ENCODE results near the gene ZNF691. TPM values are rescaled to one million over a fixed set of nuclear protein-coding genes. Genes with fewer than 3 reads are reported as not detected.
A peak's percentile ranks its signal among the peaks of the same experiment; 100 is the strongest.
"Not testable (repeated sequence)": the region's sequence is repeated elsewhere in the genome, so short reads cannot be mapped to it uniquely, and the experiment has no call there.

ZNF691 gene
- 8.6 TPM for polyA plus RNA-seq (2013, experiment 1 of 2)
- 9.0 TPM for polyA plus RNA-seq (2013, experiment 2 of 2)

- Histone ChIP-seq H3K4me1 (ENCODE audit: control insufficient read depth, insufficient read depth, low read length, poor library complexity, severe bottlenecking) (peaks cover 12% of the 10 kb centered on the region), H3K9me3 (ENCODE audit: control insufficient read depth, low read length) (no peaks in the 10 kb centered on the region), H3K27ac (ENCODE audit: low read depth, low read length, severe bottlenecking) (no peak within 1 kb of the TSS), H3K36me3 (ENCODE audit: control insufficient read depth, insufficient read depth, low read length) (peaks cover 37% of the 10 kb centered on the region), H3K4me3 (ENCODE audit: extremely low read depth, insufficient read depth, low read length, poor library complexity, severe bottlenecking) (peak within 1 kb of the TSS; percentile 61)
- WGBS, 2 experiments (ENCODE audit: insufficient coverage in 2 of 2) = 1% methylated on average over 40 to 50 of the region's 50 CpGs
Observed at GRCh38 chr1:42846257-42847110, at the start of gene ZNF691. TSS of gene ZNF691 (plus strand) at chr1:42846613. CDS start at chr1:42849659, 3,046 bp downstream.

- Histone ChIP-seq H3K27ac (ENCODE audit: low read depth, low read length, severe bottlenecking) (no peak overlapping the region), H3K9me3 (ENCODE audit: control insufficient read depth, low read length) (no peaks in the 10 kb centered on the region), H3K4me3 (ENCODE audit: extremely low read depth, insufficient read depth, low read length, poor library complexity, severe bottlenecking) (no peak overlapping the region), H3K4me1 (ENCODE audit: control insufficient read depth, insufficient read depth, low read length, poor library complexity, severe bottlenecking) (no peaks in the 10 kb centered on the region), H3K36me3 (ENCODE audit: control insufficient read depth, insufficient read depth, low read length) (no peaks in the 10 kb centered on the region)
- 83% methylated on average over 1 of the region's 3 CpGs; no CpG with 5 or more reads in 1 of the 2 experiments for WGBS, 2 experiments (ENCODE audit: insufficient coverage in 2 of 2)
Observed at GRCh38 chr1:42797414-42797813, 49.0 kb upstream of the ZNF691 start.

GRCh38 chr1:42797979-42798378 lies 48.4 kb upstream of the ZNF691 start:
- H3K4me3 ChIP-seq (ENCODE audit: extremely low read depth, insufficient read depth, low read length, poor library complexity, severe bottlenecking) = no peak overlapping the region
- H3K9me3 ChIP-seq (ENCODE audit: control insufficient read depth, low read length) = no peaks in the 10 kb centered on the region
- no peak overlapping the region for H3K27ac ChIP-seq (ENCODE audit: low read depth, low read length, severe bottlenecking)
- 87 to 97% methylated on average over 3 to 5 of the region's 5 CpGs for WGBS, 2 experiments (ENCODE audit: insufficient coverage in 2 of 2)
- no peaks in the 10 kb centered on the region for H3K4me1 ChIP-seq (ENCODE audit: control insufficient read depth, insufficient read depth, low read length, poor library complexity, severe bottlenecking)
- no peaks in the 10 kb centered on the region for H3K36me3 ChIP-seq (ENCODE audit: control insufficient read depth, insufficient read depth, low read length)

GRCh38 chr1:42801832-42802473 lies 44.5 kb upstream of the ZNF691 start:
- Histone ChIP-seq H3K4me1 (ENCODE audit: control insufficient read depth, insufficient read depth, low read length, poor library complexity, severe bottlenecking) (peaks cover 5% of the 10 kb centered on the region), H3K36me3 (ENCODE audit: control insufficient read depth, insufficient read depth, low read length) (peaks cover 22% of the 10 kb centered on the region), H3K4me3 (ENCODE audit: extremely low read depth, insufficient read depth, low read length, poor library complexity, severe bottlenecking) (no peak overlapping the region), H3K9me3 (ENCODE audit: control insufficient read depth, low read length) (peaks cover 4% of the 10 kb centered on the region), H3K27ac (ENCODE audit: low read depth, low read length, severe bottlenecking) (no peak overlapping the region)
- whole genome bisulfite sequencing, 2 experiments (ENCODE audit: insufficient coverage in 2 of 2) = 96 to 98% methylated on average over 4 of the region's 8 CpGs

- H3K36me3 ChIP-seq (ENCODE audit: control insufficient read depth, insufficient read depth, low read length) = peaks cover 38% of the 10 kb centered on the region
Observed at GRCh38 chr1:42806171-42806570, 40.2 kb upstream of the ZNF691 start.

GRCh38 chr1:42806593-42806992 lies 39.8 kb upstream of the ZNF691 start:
- Histone ChIP-seq H3K4me3 (ENCODE audit: extremely low read depth, insufficient read depth, low read length, poor library complexity, severe bottlenecking) (no peak overlapping the region), H3K27ac (ENCODE audit: low read depth, low read length, severe bottlenecking) (no peak overlapping the region), H3K36me3 (ENCODE audit: control insufficient read depth, insufficient read depth, low read length) (peaks cover 42% of the 10 kb centered on the region), H3K9me3 (ENCODE audit: control insufficient read depth, low read length) (peaks cover 4% of the 10 kb centered on the region), H3K4me1 (ENCODE audit: control insufficient read depth, insufficient read depth, low read length, poor library complexity, severe bottlenecking) (peaks cover 6% of the 10 kb centered on the region)
- 84 to 95% methylated on average over 4 to 5 of the region's 5 CpGs for WGBS, 2 experiments (ENCODE audit: insufficient coverage in 2 of 2)

More at GRCh38 chr1:42806171-42806570, 40.2 kb upstream of the ZNF691 start:
- Histone ChIP-seq H3K9me3 (ENCODE audit: control insufficient read depth, low read length) (peaks cover 4% of the 10 kb centered on the region), H3K4me1 (ENCODE audit: control insufficient read depth, insufficient read depth, low read length, poor library complexity, severe bottlenecking) (peaks cover 6% of the 10 kb centered on the region), H3K4me3 (ENCODE audit: extremely low read depth, insufficient read depth, low read length, poor library complexity, severe bottlenecking) (no peak overlapping the region), H3K27ac (ENCODE audit: low read depth, low read length, severe bottlenecking) (no peak overlapping the region)

- no peak overlapping the region for H3K27ac ChIP-seq (ENCODE audit: low read depth, low read length, severe bottlenecking)
- no peak overlapping the region for H3K4me3 ChIP-seq (ENCODE audit: extremely low read depth, insufficient read depth, low read length, poor library complexity, severe bottlenecking)
- peaks cover 4% of the 10 kb centered on the region for H3K9me3 ChIP-seq (ENCODE audit: control insufficient read depth, low read length)
- H3K4me1 ChIP-seq (ENCODE audit: control insufficient read depth, insufficient read depth, low read length, poor library complexity, severe bottlenecking) = peaks cover 6% of the 10 kb centered on the region
- peaks cover 43% of the 10 kb centered on the region for H3K36me3 ChIP-seq (ENCODE audit: control insufficient read depth, insufficient read depth, low read length)
Observed at GRCh38 chr1:42807056-42807668, 39.3 kb upstream of the ZNF691 start.

GRCh38 chr1:42814815-42815214 lies 31.6 kb upstream of the ZNF691 start:
- H3K4me1 ChIP-seq (ENCODE audit: control insufficient read depth, insufficient read depth, low read length, poor library complexity, severe bottlenecking); H3K9me3 ChIP-seq (ENCODE audit: control insufficient read depth, low read length); H3K4me3 ChIP-seq (ENCODE audit: extremely low read depth, insufficient read depth, low read length, poor library complexity, severe bottlenecking); H3K27ac ChIP-seq (ENCODE audit: low read depth, low read length, severe bottlenecking): not testable (repeated sequence)
- WGBS, 2 experiments (ENCODE audit: insufficient coverage in 2 of 2) = no CpG with 5 or more reads among the region's 3 CpGs
- peaks cover 21% of the 10 kb centered on the region for H3K36me3 ChIP-seq (ENCODE audit: control insufficient read depth, insufficient read depth, low read length)

GRCh38 chr1:42815941-42816584 lies 30.4 kb upstream of the ZNF691 start:
- 57 to 78% methylated on average over 4 to 6 of the region's 7 CpGs for WGBS, 2 experiments (ENCODE audit: insufficient coverage in 2 of 2)
- Histone ChIP-seq H3K4me1 (ENCODE audit: control insufficient read depth, insufficient read depth, low read length, poor library complexity, severe bottlenecking) (peaks cover 12% of the 10 kb centered on the region), H3K36me3 (ENCODE audit: control insufficient read depth, insufficient read depth, low read length) (peaks cover 15% of the 10 kb centered on the region), H3K4me3 (ENCODE audit: extremely low read depth, insufficient read depth, low read length, poor library complexity, severe bottlenecking) (peak overlapping the region; percentile 59), H3K9me3 (ENCODE audit: control insufficient read depth, low read length) (peaks cover 4% of the 10 kb centered on the region), H3K27ac (ENCODE audit: low read depth, low read length, severe bottlenecking) (peak overlapping the region; percentile 99)

GRCh38 chr1:42816585-42817439 lies 29.6 kb upstream of the ZNF691 start, which contains the start of the genes ERMAP and SVBP:
TSS of gene ERMAP (plus strand) at chr1:42817122. CDS start at chr1:42830449, 13,327 bp downstream.
TSS of gene SVBP (minus strand) at chr1:42817397. CDS start at chr1:42816544, 853 bp downstream.
- H3K9me3 ChIP-seq (ENCODE audit: control insufficient read depth, low read length) = peaks cover 4% of the 10 kb centered on the region
- peak within 1 kb of the TSS; percentile 59 for H3K4me3 ChIP-seq (ENCODE audit: extremely low read depth, insufficient read depth, low read length, poor library complexity, severe bottlenecking)
- peak within 1 kb of the TSS; percentile 99 for H3K27ac ChIP-seq (ENCODE audit: low read depth, low read length, severe bottlenecking)
- peaks cover 12% of the 10 kb centered on the region for H3K4me1 ChIP-seq (ENCODE audit: control insufficient read depth, insufficient read depth, low read length, poor library complexity, severe bottlenecking)
- whole genome bisulfite sequencing, 2 experiments (ENCODE audit: insufficient coverage in 2 of 2) = 0% methylated on average over 24 to 29 of the region's 66 CpGs
- H3K36me3 ChIP-seq (ENCODE audit: control insufficient read depth, insufficient read depth, low read length) = peaks cover 9% of the 10 kb centered on the region

Measured in mesodermal cell (in vitro differentiated cells).